ENCODE data around the gene LINC01488. TPM values are rescaled to one million over a fixed set of nuclear protein-coding genes. Genes with fewer than 3 reads are reported as not detected.
A peak's percentile ranks its signal among the peaks of the same experiment; 100 is the strongest.

Gene LINC01488
- total and polyA plus RNA-seq, 2 donors from 2014 or later = not detected

- Histone ChIP-seq H3K36me3 (ENCODE audit: control insufficient read depth in 2 of 3, insufficient read depth in 3 of 3, low read length in 3 of 3) (no peaks in the 10 kb centered on the region), H3K27ac (ENCODE audit: low read depth in 2 of 2, low read length in 2 of 2) (no peak overlapping the region), H3K9me3 (ENCODE audit: control insufficient read depth in 2 of 3, insufficient read depth in 1 of 3, low read length in 3 of 3) (no peaks in the 10 kb centered on the region), H3K27me3 (ENCODE audit: control insufficient read depth, insufficient read depth, low read length) (no peaks in the 10 kb centered on the region), H3K4me1 (ENCODE audit: control insufficient read depth in 2 of 3, insufficient read depth in 2 of 3, low read depth in 1 of 3, low read length in 3 of 3) (no peaks in the 10 kb centered on the region), H3K4me3 (ENCODE audit: low read length in 3 of 3) (no peak overlapping the region), H3K9ac (ENCODE audit: low read length in 3 of 3) (no peak overlapping the region)
- intact Hi-C loops (cut with DNase I) = no loop called here
- DNase-seq = peak in 4 of 5 donors; percentile 57 to 66 (median 60)
- no peak for FAIRE-seq
- TF ChIP-seq CTCF (IDR thresholded peaks at IDR 0.05; ENCODE audit: borderline replicate concordance, extremely low read depth, insufficient read depth) = no peak
Measured at GRCh38 chr11:69524291-69524882, 42.9 kb downstream of the LINC01488 start.

GRCh38 chr11:69524991-69525411 is 43.5 kb downstream of the LINC01488 start:
- H3K9me3 ChIP-seq (ENCODE audit: control insufficient read depth in 2 of 3, insufficient read depth in 1 of 3, low read length in 3 of 3) = no peaks in the 10 kb centered on the region
- FAIRE-seq (no peak), DNase-seq (peak in 1 of 5 donors; percentile 25)
- H3K9ac ChIP-seq (ENCODE audit: low read length in 3 of 3) = no peak overlapping the region
- no peaks in the 10 kb centered on the region for H3K4me1 ChIP-seq (ENCODE audit: control insufficient read depth in 2 of 3, insufficient read depth in 2 of 3, low read depth in 1 of 3, low read length in 3 of 3)
- intact Hi-C loops (cut with DNase I) = no loop called here
- H3K27me3 ChIP-seq (ENCODE audit: control insufficient read depth, insufficient read depth, low read length) = no peaks in the 10 kb centered on the region
- H3K4me3 ChIP-seq (ENCODE audit: low read length in 3 of 3) = no peak overlapping the region
- no peak overlapping the region for H3K27ac ChIP-seq (ENCODE audit: low read depth in 2 of 2, low read length in 2 of 2)
- no peak for TF ChIP-seq CTCF (IDR thresholded peaks at IDR 0.05; ENCODE audit: borderline replicate concordance, extremely low read depth, insufficient read depth)
- no peaks in the 10 kb centered on the region for H3K36me3 ChIP-seq (ENCODE audit: control insufficient read depth in 2 of 3, insufficient read depth in 3 of 3, low read length in 3 of 3)

- H3K9ac ChIP-seq (ENCODE audit: low read length in 3 of 3) = no peak overlapping the region
- no peaks in the 10 kb centered on the region for H3K4me1 ChIP-seq (ENCODE audit: control insufficient read depth in 2 of 3, insufficient read depth in 2 of 3, low read depth in 1 of 3, low read length in 3 of 3)
- no peaks in the 10 kb centered on the region for H3K9me3 ChIP-seq (ENCODE audit: control insufficient read depth in 2 of 3, insufficient read depth in 1 of 3, low read length in 3 of 3)
- H3K4me3 ChIP-seq (ENCODE audit: low read length in 3 of 3) = no peak overlapping the region
- H3K27me3 ChIP-seq (ENCODE audit: control insufficient read depth, insufficient read depth, low read length) = no peaks in the 10 kb centered on the region
- intact Hi-C loops (cut with DNase I) = no loop called here
- FAIRE-seq (no peak), DNase-seq (peak in 2 of 5 donors; percentile 26 to 64)
- no peak overlapping the region for H3K27ac ChIP-seq (ENCODE audit: low read depth in 2 of 2, low read length in 2 of 2)
- TF ChIP-seq CTCF (IDR thresholded peaks at IDR 0.05; ENCODE audit: borderline replicate concordance, extremely low read depth, insufficient read depth) = no peak
- no peaks in the 10 kb centered on the region for H3K36me3 ChIP-seq (ENCODE audit: control insufficient read depth in 2 of 3, insufficient read depth in 3 of 3, low read length in 3 of 3)
Measured at GRCh38 chr11:69525516-69526452, 44.3 kb downstream of the LINC01488 start.
